H9 (cell line): ENCODE measurements around the gene VARS1. TPM values are rescaled to one million over a fixed set of nuclear protein-coding genes. Genes with fewer than 3 reads are reported as not detected.

Source experiments
- DNase-seq: peaks from one replicate; pipeline ENCODE4 v3.0.0-alpha.2; 2017
- H2AFZ ChIP-seq: one replicate; pipeline ENCODE4 v1.6.1; 2013; ENCODE audit warnings: mild to moderate bottlenecking, low read length, control low read depth, moderate library complexity
- H2AK5ac ChIP-seq: 2 replicates; pipeline ENCODE4 v1.6.1; 2013; ENCODE audit warnings: low read length, control low read depth, mixed read lengths; ENCODE audit not compliant: insufficient read length
- H2BK120ac ChIP-seq: one replicate; pipeline ENCODE4 v1.6.1; 2013; ENCODE audit warnings: low read depth, mild to moderate bottlenecking, low read length, control low read depth, inconsistent platforms; ENCODE audit not compliant: poor library complexity, severe bottlenecking
- H2BK12ac ChIP-seq: 2 replicates; pipeline ENCODE4 v1.6.1; 2013; ENCODE audit warnings: low read length, control low read depth, mixed read lengths, low read depth; ENCODE audit not compliant: insufficient read length
- H2BK15ac ChIP-seq: 2 replicates; pipeline ENCODE4 v1.6.1; 2013; ENCODE audit warnings: low read depth, low read length, control low read depth
- H2BK20ac ChIP-seq: one replicate; pipeline ENCODE4 v1.6.1; 2013; ENCODE audit warnings: low read depth, mild to moderate bottlenecking, low read length, control low read depth, inconsistent platforms; ENCODE audit not compliant: poor library complexity, severe bottlenecking
- H2BK5ac ChIP-seq: 2 replicates; pipeline ENCODE4 v1.6.1; 2013; ENCODE audit warnings: low read length, control low read depth, mixed read lengths; ENCODE audit not compliant: insufficient read length
- H3K14ac ChIP-seq: 2 replicates; pipeline ENCODE4 v1.6.1; 2013; ENCODE audit warnings: low read length, control low read depth; ENCODE audit not compliant: insufficient read depth
- H3K18ac ChIP-seq: 2 replicates; pipeline ENCODE4 v1.6.1; 2013; ENCODE audit warnings: low read depth, mild to moderate bottlenecking, mixed read lengths, low read length, control low read depth; ENCODE audit not compliant: insufficient read length
- H3K23ac ChIP-seq: 2 replicates; pipeline ENCODE4 v1.6.1; 2013; ENCODE audit warnings: low read length, control low read depth, mixed read lengths, low read depth; ENCODE audit not compliant: insufficient read length
- H3K23me2 ChIP-seq: 2 replicates; pipeline ENCODE4 v1.6.1; 2013; ENCODE audit warnings: low read depth, mild to moderate bottlenecking, mixed read lengths, low read length, control low read depth; ENCODE audit not compliant: insufficient read length, poor library complexity, severe bottlenecking
- H3K27ac ChIP-seq: 2 replicates; pipeline ENCODE4 v1.5.1; 2013; ENCODE audit warnings: low read length, control low read depth, mixed read lengths, low read depth; ENCODE audit not compliant: insufficient read length
- H3K27me3 ChIP-seq: 2 replicates; pipeline ENCODE4 v1.6.1; 2013; ENCODE audit warnings: low read length, control low read depth, inconsistent platforms; ENCODE audit not compliant: insufficient read depth
- H3K4ac ChIP-seq: 2 replicates; pipeline ENCODE4 v1.6.1; 2013; ENCODE audit warnings: low read depth, mild to moderate bottlenecking, control low read depth, inconsistent platforms, low read length, moderate library complexity
- H3K4me1 ChIP-seq: 2 replicates; pipeline ENCODE4 v1.6.1; 2013; ENCODE audit warnings: low read length, control low read depth, inconsistent platforms; ENCODE audit not compliant: insufficient read depth
- H3K4me2 ChIP-seq: 2 replicates; pipeline ENCODE4 v1.6.1; 2013; ENCODE audit warnings: low read length, control low read depth, mixed read lengths; ENCODE audit not compliant: insufficient read length, insufficient read depth
- H3K56ac ChIP-seq: 2 replicates; pipeline ENCODE4 v1.6.1; 2013; ENCODE audit warnings: low read depth, mild to moderate bottlenecking, mixed read lengths, low read length, control low read depth; ENCODE audit not compliant: insufficient read length
- H3K79me1 ChIP-seq: 2 replicates; pipeline ENCODE4 v1.6.1; 2013; ENCODE audit warnings: low read depth, mild to moderate bottlenecking, moderate library complexity, low read length, control low read depth, inconsistent platforms; ENCODE audit not compliant: insufficient read depth, poor library complexity, severe bottlenecking
- H3K79me2 ChIP-seq: 2 replicates; pipeline ENCODE4 v1.6.1; 2013; ENCODE audit warnings: low read length, control low read depth, inconsistent platforms; ENCODE audit not compliant: insufficient read depth
- H3K9ac ChIP-seq: 2 replicates; pipeline ENCODE4 v1.6.1; 2013; ENCODE audit warnings: low read length, control low read depth, mixed read lengths; ENCODE audit not compliant: insufficient read length; ENCODE audit errors: extremely low read depth
- H3K9me3 ChIP-seq: one replicate; pipeline ENCODE4 v1.6.1; 2013; ENCODE audit warnings: low read depth, low read length, inconsistent platforms; ENCODE audit not compliant: control insufficient read depth
- H3T11ph ChIP-seq: one replicate; pipeline ENCODE4 v1.6.1; 2013; ENCODE audit warnings: mild to moderate bottlenecking, low read length, control low read depth, inconsistent platforms
- H4K20me1 ChIP-seq: one replicate; pipeline ENCODE4 v1.6.1; 2013; ENCODE audit not compliant: control insufficient read depth, insufficient read length, insufficient read depth
- H4K5ac ChIP-seq: 2 replicates; pipeline ENCODE4 v1.6.1; 2013; ENCODE audit warnings: low read depth, mild to moderate bottlenecking, mixed read lengths, low read length, control low read depth; ENCODE audit not compliant: insufficient read length
- H4K8ac ChIP-seq: replicated peaks from 2 replicates; pipeline ENCODE4 v1.6.1; 2013; ENCODE audit warnings: low read length, control low read depth, mixed read lengths, low read depth; ENCODE audit not compliant: insufficient read length
- H4K91ac ChIP-seq: 2 replicates; pipeline ENCODE4 v1.6.1; 2013; ENCODE audit warnings: low read depth, mild to moderate bottlenecking, moderate library complexity, mixed read lengths, low read length, control low read depth; ENCODE audit not compliant: insufficient read length
- H3K27ac Mint-ChIP-seq, 3 experiments: 2 replicates in 2 of 3; 3 replicates in 1 of 3; pipeline ENCODE4 v1.8.0; 2020 to 2021; ENCODE audit warnings: mixed read lengths in 3 of 3, mild to moderate bottlenecking in 1 of 3, moderate library complexity in 1 of 3
- H3K27me3 Mint-ChIP-seq: 2 replicates; pipeline ENCODE4 v1.8.0; 2021; ENCODE audit warnings: low read depth, mild to moderate bottlenecking, moderate library complexity, mixed read lengths
- H3K36me3 Mint-ChIP-seq, 3 experiments: 2 replicates in 2 of 3; 3 replicates in 1 of 3; pipeline ENCODE4 v1.8.0; 2020 to 2021; ENCODE audit warnings: low read depth in 3 of 3, mixed read lengths in 3 of 3; ENCODE audit not compliant: insufficient read depth in 1 of 3
- H3K4me1 Mint-ChIP-seq, 2 experiments: 2 replicates each; pipeline ENCODE4 v1.8.0; 2020; ENCODE audit warnings: mixed read lengths in 2 of 2
- H3K4me3 Mint-ChIP-seq, 2 experiments: 2 replicates in 1 of 2; 3 replicates in 1 of 2; pipeline ENCODE4 v1.8.0; 2020 to 2021; ENCODE audit warnings: mild to moderate bottlenecking in 2 of 2, mixed read lengths in 2 of 2, moderate library complexity in 1 of 2
- H3K9me3 Mint-ChIP-seq, 2 experiments: 2 replicates in 1 of 2; 3 replicates in 1 of 2; pipeline ENCODE4 v1.8.0; 2020; ENCODE audit warnings: mild to moderate bottlenecking in 2 of 2, mixed read lengths in 2 of 2, moderate library complexity in 1 of 2
- WGBS: extraction: QIAGEN DNeasy Blood & Tissue Kit; methylation state at CpG from one replicate; pipeline ENCODE4 v1.1.7; 2013; ENCODE audit warnings: missing lambda C conversion rate, low lambda C conversion rate, mixed read lengths; ENCODE audit not compliant: insufficient read length; ENCODE audit errors: extremely low coverage; 5-methylcytosine and 5-hydroxymethylcytosine counted together
- total RNA-seq: library from RNA; stranded (reverse); gene quantifications from 2 replicates; pipeline ENCODE4 v1.2.1, GENCODE V29; 2021
- TF ChIP-seq, protein P1 (sequence below): fragments of 200-600 bp; sonication (generic); conservative IDR thresholded peaks from 3 replicates; pipeline ENCODE4 v1.8.0; 2021; ENCODE audit warnings: antibody characterized with exemption, mild to moderate bottlenecking

Gene VARS1
- total RNA-seq, 1 experiment from 2014 or later: 154 TPM

DNA sequence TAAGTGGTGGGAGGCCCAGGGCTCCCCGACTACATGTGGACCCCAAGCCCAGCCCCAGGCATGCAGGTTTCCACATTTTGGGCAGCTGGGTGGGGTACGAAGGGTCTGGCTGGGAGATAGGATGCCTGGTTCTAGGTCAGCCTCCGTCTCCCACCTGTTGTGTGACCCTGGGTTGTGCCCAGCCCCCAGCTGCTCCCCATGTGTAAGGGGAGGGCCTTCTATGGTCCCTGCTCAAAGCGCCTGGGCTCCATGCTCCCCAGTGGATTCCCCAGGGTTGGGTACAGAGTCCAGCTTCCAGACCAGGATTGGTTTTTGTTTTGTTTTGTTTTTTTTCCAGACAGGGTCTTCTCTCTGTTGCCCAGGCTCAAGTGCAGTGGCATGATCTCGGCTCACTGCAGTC, 17.4 kb downstream of the VARS1 start:
- H3K27ac ChIP-seq: no peak overlapping the region
- Mint-ChIP-seq H3K27ac (no peak overlapping the region; a peak in 2 of 7 replicates), H3K4me1 (peaks cover 5 to 10% of the 10 kb centered on the region in 2 experiments; a peak in 3 of 4 replicates), H3K4me3 (no peak overlapping the region), H3K9me3 (no peaks in the 10 kb centered on the region), H3K36me3 (peaks cover 32 to 56% (median 40%) of the 10 kb centered on the region in 3 experiments; a peak in 6 of 7 replicates), H3K27me3 (no peaks in the 10 kb centered on the region)
- no peaks in the 10 kb centered on the region for H3K9me3 ChIP-seq
- no peak overlapping the region for H2BK5ac ChIP-seq
- no peak overlapping the region for H3T11ph ChIP-seq
- H4K8ac ChIP-seq: no peak overlapping the region
- H4K91ac ChIP-seq: no peak overlapping the region
- H3K79me2 ChIP-seq: no peaks in the 10 kb centered on the region
- H3K27me3 ChIP-seq: no peaks in the 10 kb centered on the region
- H3K14ac ChIP-seq: no peak overlapping the region
- no peak overlapping the region for H3K23ac ChIP-seq
- H2BK15ac ChIP-seq: no peak overlapping the region
- no peaks in the 10 kb centered on the region for H3K23me2 ChIP-seq
- H4K20me1 ChIP-seq: no peaks in the 10 kb centered on the region
- no CpG with 5 or more reads among the region's 5 CpGs for WGBS
- no peak overlapping the region for H2BK120ac ChIP-seq
- no peak overlapping the region for H3K56ac ChIP-seq
- no peak overlapping the region for H3K4me2 ChIP-seq
- H4K5ac ChIP-seq: no peak overlapping the region
- H3K18ac ChIP-seq: no peak overlapping the region
- H2BK20ac ChIP-seq: no peak overlapping the region
- H3K9ac ChIP-seq: no peak overlapping the region
- DNase-seq: no peak
- no peak overlapping the region for H2BK12ac ChIP-seq
- TF ChIP-seq, protein P1, sequence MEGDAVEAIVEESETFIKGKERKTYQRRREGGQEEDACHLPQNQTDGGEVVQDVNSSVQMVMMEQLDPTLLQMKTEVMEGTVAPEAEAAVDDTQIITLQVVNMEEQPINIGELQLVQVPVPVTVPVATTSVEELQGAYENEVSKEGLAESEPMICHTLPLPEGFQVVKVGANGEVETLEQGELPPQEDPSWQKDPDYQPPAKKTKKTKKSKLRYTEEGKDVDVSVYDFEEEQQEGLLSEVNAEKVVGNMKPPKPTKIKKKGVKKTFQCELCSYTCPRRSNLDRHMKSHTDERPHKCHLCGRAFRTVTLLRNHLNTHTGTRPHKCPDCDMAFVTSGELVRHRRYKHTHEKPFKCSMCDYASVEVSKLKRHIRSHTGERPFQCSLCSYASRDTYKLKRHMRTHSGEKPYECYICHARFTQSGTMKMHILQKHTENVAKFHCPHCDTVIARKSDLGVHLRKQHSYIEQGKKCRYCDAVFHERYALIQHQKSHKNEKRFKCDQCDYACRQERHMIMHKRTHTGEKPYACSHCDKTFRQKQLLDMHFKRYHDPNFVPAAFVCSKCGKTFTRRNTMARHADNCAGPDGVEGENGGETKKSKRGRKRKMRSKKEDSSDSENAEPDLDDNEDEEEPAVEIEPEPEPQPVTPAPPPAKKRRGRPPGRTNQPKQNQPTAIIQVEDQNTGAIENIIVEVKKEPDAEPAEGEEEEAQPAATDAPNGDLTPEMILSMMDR: no peak
- no peak overlapping the region for H3K4ac ChIP-seq
- H2AFZ ChIP-seq: no peak overlapping the region
- H3K4me1 ChIP-seq: no peaks in the 10 kb centered on the region
- H2AK5ac ChIP-seq: no peak overlapping the region
- H3K79me1 ChIP-seq: no peaks in the 10 kb centered on the region
